Fibroblast of lung (primary cell): ENCODE results near the gene TBXA2R. TPM values are rescaled to one million over a fixed set of nuclear protein-coding genes. Genes with fewer than 3 reads are reported as not detected.

ENCODE experiments used
- DNase-seq, 2 donors: peaks; one replicate each; pipeline versions ENCODE4 v3.0.0 to v3.0.0-alpha.2; 2010; ENCODE audit warnings: low read depth in 2 of 2
- H2AFZ ChIP-seq: 2 replicates; pipeline ENCODE4 v1.5.1; 2012; ENCODE audit warnings: low read length, control low read depth, inconsistent platforms
- H3K27ac ChIP-seq: 2 replicates; pipeline ENCODE4 v1.5.1; 2011; ENCODE audit warnings: low read length, control low read depth; ENCODE audit not compliant: insufficient read depth
- H3K27me3 ChIP-seq: 2 replicates; pipeline ENCODE4 v1.5.1; 2011; ENCODE audit warnings: mild to moderate bottlenecking, low read length; ENCODE audit not compliant: control insufficient read depth, insufficient read depth
- H3K36me3 ChIP-seq: 2 replicates; pipeline ENCODE4 v1.5.1; 2011; ENCODE audit warnings: low read length; ENCODE audit not compliant: control insufficient read depth, insufficient read depth
- H3K4me1 ChIP-seq: 2 replicates; pipeline ENCODE4 v1.5.1; 2011; ENCODE audit warnings: low read length; ENCODE audit not compliant: control insufficient read depth, insufficient read depth; ENCODE audit errors: extremely low read depth
- H3K4me2 ChIP-seq: 2 replicates; pipeline ENCODE4 v1.5.1; 2011; ENCODE audit warnings: low read length, control low read depth; ENCODE audit not compliant: insufficient read depth; ENCODE audit errors: extremely low read depth
- H3K4me3 ChIP-seq, 4 experiments: fragments of 200-600 bp in 1 of 4; sonication (generic) in 1 of 4; replicated peaks in 1 of 4; 2 replicates each; pipeline ENCODE4 v1.5.1; 2011 to 2016; ENCODE audit warnings: low read length in 4 of 4, low read depth in 3 of 4, mild to moderate bottlenecking in 3 of 4, control low read depth in 2 of 4, inconsistent platforms in 1 of 4, mixed read lengths in 1 of 4; ENCODE audit not compliant: insufficient read depth in 1 of 4; ENCODE audit errors: control extremely low read depth in 1 of 4
- H3K79me2 ChIP-seq: 2 replicates; pipeline ENCODE4 v1.5.1; 2012; ENCODE audit warnings: mild to moderate bottlenecking, low read length, inconsistent platforms; ENCODE audit not compliant: control insufficient read depth, insufficient read depth
- H3K9ac ChIP-seq: 2 replicates; pipeline ENCODE4 v1.5.1; 2011; ENCODE audit warnings: mild to moderate bottlenecking, low read length, control low read depth; ENCODE audit not compliant: insufficient read depth
- H3K9me3 ChIP-seq: 2 replicates; pipeline ENCODE4 v1.5.1; 2012; ENCODE audit warnings: low read depth, low read length; ENCODE audit not compliant: control insufficient read depth, insufficient read depth
- H4K20me1 ChIP-seq: 2 replicates; pipeline ENCODE4 v1.5.1; 2011; ENCODE audit warnings: low read length; ENCODE audit not compliant: control insufficient read depth, insufficient read depth; ENCODE audit errors: extremely low read depth
- CTCF ChIP-seq, 2 donors: IDR thresholded peaks in 1 of 2; conservative IDR thresholded peaks in 1 of 2; 1 replicate in 1 of 2; 2 replicates in 1 of 2; pipeline ENCODE4 v1.5.1; 2011 to 2012; ENCODE audit warnings: low read length in 2 of 2, control low read depth in 1 of 2, inconsistent platforms in 1 of 2, low read depth in 1 of 2, mild to moderate bottlenecking in 1 of 2
- EZH2 ChIP-seq: IDR thresholded peaks from 2 replicates; pipeline ENCODE4 v1.5.1; 2012; ENCODE audit warnings: low read length, control low read depth, mild to moderate bottlenecking; ENCODE audit errors: missing control alignments
- polyA plus RNA-seq, 2 donors: library from polyadenylated mRNA; depleted of rRNA in 1 of 2; stranded (reverse) in 1 of 2; unstranded in 1 of 2; fragments of >200 nt; gene quantifications; 2 replicates each; pipeline ENCODE4 v1.2.1, GENCODE V29; 2011 to 2012; ENCODE audit warnings: missing spikeins in 1 of 2
- total RNA-seq: library from RNA; depleted of rRNA; stranded (reverse); fragments of >200 nt; gene quantifications from 2 replicates; pipeline ENCODE4 v1.2.1, GENCODE V29; 2014

Gene TBXA2R
- total and polyA plus RNA-seq, 2 donors (not counting 1 experiment from before 2014, with no cell fraction given), result 1.3 to 1.8 TPM

DNA sequence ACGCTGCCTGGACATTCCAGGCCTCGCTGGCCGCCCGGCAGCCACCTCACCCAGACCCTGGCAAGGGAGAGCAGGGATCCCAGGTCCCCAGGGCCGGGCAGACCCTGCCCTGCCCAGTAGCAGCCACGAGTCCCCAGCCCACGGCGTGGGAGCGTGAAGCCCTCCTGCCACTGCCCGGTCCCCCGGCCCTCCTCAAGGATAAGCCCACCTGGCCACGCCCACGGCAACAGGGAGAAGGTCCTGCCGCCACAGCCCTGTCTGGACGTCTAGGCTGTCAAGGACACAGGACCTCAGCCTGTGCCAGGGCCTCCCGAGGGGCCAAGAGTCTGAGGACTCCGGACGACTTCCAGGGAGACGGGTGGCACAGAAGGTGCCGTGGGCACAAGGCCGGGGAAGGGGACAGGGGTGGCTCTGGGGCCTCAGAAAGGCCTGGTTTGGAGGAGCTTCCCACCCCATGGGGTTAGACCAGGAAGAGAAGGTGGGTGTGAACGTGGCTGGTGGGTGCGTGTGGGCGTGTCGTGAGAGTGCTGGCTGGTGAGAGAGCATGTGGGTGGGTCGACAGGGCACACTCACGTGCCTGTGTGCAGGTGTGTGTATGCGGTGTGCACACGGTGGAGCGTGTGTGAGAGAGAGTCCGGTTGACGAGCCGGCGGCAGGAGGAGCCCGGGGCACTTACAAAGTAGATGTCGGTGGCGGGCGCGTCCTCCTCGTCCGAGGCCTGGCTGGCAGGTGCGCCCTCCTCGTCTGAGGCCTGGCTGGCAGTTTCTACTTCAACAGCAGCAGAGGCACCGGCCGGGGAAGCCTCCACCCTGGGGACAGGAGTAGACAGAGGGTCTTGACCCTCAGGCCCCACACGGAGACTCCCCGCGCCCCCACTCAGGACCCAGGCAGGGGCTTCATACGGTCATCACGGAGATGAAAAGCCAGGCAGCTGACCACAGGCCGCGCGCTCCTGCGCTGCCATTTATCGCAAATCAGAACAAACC lies 31.8 kb upstream of the TBXA2R start:
- Histone ChIP-seq H3K79me2 (no peaks in the 10 kb centered on the region), H3K9ac (no peak overlapping the region), H3K4me1 (no peaks in the 10 kb centered on the region), H3K4me3 (no peak overlapping the region), H3K9me3 (no peaks in the 10 kb centered on the region), H2AFZ (no peak overlapping the region), H3K36me3 (peaks cover 14% of the 10 kb centered on the region), H3K27ac (no peak overlapping the region), H3K4me2 (no peak overlapping the region), H3K27me3 (no peaks in the 10 kb centered on the region), H4K20me1 (no peaks in the 10 kb centered on the region)
- TF ChIP-seq EZH2 (no peak), CTCF (conservative IDR thresholded peaks at IDR 0.05 in 1 of 2, IDR thresholded peaks at IDR 0.05 in 1 of 2; ENCODE audit: low read depth in 1 of 2, low read length in 2 of 2) (no peak)
- DNase-seq, result no peak

DNA sequence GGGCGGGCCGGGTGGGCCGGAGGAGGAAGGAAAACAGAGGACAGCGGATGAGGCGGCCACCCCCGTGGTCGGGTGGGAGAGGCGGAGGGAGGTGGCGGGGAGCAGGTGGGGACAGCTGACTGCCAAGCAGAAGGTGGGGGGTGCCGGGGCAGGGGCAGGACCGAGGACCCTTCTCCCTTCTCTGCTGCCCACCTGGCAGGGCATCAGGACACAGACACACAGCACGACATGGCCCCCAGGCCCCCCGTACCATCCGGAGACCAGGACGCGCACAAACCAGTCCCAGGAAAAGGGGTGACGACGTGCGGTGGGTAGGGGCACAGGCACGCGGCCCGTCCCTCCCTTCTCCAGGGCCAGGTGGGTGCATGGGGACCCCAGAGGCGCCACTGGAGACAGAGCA lies 30.9 kb upstream of the TBXA2R start:
- Histone ChIP-seq H3K4me2 (no peak overlapping the region), H3K4me3 (no peak overlapping the region), H3K9me3 (no peaks in the 10 kb centered on the region), H3K4me1 (no peaks in the 10 kb centered on the region), H4K20me1 (no peaks in the 10 kb centered on the region), H3K9ac (no peak overlapping the region), H3K36me3 (peaks cover 11% of the 10 kb centered on the region), H3K27ac (no peak overlapping the region), H3K79me2 (no peaks in the 10 kb centered on the region), H2AFZ (no peak overlapping the region), H3K27me3 (no peaks in the 10 kb centered on the region)
- TF ChIP-seq CTCF (conservative IDR thresholded peaks at IDR 0.05 in 1 of 2, IDR thresholded peaks at IDR 0.05 in 1 of 2; ENCODE audit: low read depth in 1 of 2, low read length in 2 of 2) (no peak), EZH2 (no peak)
- no peak for DNase-seq

DNA sequence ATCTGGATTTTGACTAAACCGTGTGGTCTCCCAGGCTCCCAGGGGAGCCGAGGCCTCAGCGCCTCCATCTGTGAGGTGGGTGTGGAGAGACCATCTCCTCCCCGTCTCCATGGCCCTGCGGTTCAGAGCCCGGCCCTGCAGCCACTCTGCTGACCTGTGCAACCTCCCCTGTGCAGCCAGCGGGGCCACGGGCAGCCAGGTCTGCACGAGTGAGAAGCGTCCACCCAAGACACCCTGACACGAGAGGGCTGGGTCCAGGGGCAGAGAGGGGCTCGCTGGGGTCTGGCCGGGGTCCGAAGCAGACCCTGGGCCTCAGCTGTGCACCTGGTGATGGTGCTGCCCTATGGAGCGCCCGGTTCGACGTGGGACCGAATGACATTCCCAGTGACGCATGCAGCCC lies 30.3 kb upstream of the TBXA2R start:
- Histone ChIP-seq H3K4me3 (no peak overlapping the region), H3K27ac (no peak overlapping the region), H3K79me2 (no peaks in the 10 kb centered on the region), H3K4me1 (no peaks in the 10 kb centered on the region), H2AFZ (no peak overlapping the region), H4K20me1 (no peaks in the 10 kb centered on the region), H3K9me3 (no peaks in the 10 kb centered on the region), H3K9ac (no peak overlapping the region), H3K36me3 (peaks cover 11% of the 10 kb centered on the region), H3K27me3 (no peaks in the 10 kb centered on the region), H3K4me2 (no peak overlapping the region)
- no peak for DNase-seq
- TF ChIP-seq CTCF (conservative IDR thresholded peaks at IDR 0.05 in 1 of 2, IDR thresholded peaks at IDR 0.05 in 1 of 2; ENCODE audit: low read depth in 1 of 2, low read length in 2 of 2) (no peak), EZH2 (no peak)
